Measurements from ENCODE around the gene LMBR1.
"Not testable (repeated sequence)": the region's sequence is repeated elsewhere in the genome, so short reads cannot be mapped to it uniquely, and the experiment has no call there.

The LMBR1 gene

GRCh38 chr7:156752367-156753228, 140.4 kb downstream of the LMBR1 start:
- peak; percentile 14 for DNase-seq

- DNase-seq: peak; percentile 37
These were observed 141.7 kb downstream of the LMBR1 start for GRCh38 chr7:156751319-156751718.

GRCh38 chr7:156747718-156748117, 145.3 kb downstream of the LMBR1 start:
- DNase-seq: peak; percentile 62

- DNase-seq: peak; percentile 50
These were observed 146.1 kb downstream of the LMBR1 start for GRCh38 chr7:156746891-156747290.

- DNase-seq: no peak
These were observed 153.4 kb downstream of the LMBR1 start for GRCh38 chr7:156739596-156739995.

GRCh38 chr7:156735851-156736250, 157.1 kb downstream of the LMBR1 start:
- DNase-seq: peak; percentile 73

- no peak for DNase-seq
These were observed 159.3 kb downstream of the LMBR1 start for GRCh38 chr7:156733638-156734037.

- no peak for DNase-seq
These were observed 160.8 kb downstream of the LMBR1 start for GRCh38 chr7:156732091-156732625.

- DNase-seq: no peak
These were observed 161.3 kb downstream of the LMBR1 start for GRCh38 chr7:156731651-156732050.

GRCh38 chr7:156725936-156726335, 167.0 kb downstream of the LMBR1 start:
- no peak for DNase-seq

- peak; percentile 87 for DNase-seq
These were observed 167.9 kb downstream of the LMBR1 start for GRCh38 chr7:156725073-156725472.

GRCh38 chr7:156722043-156722826, 170.7 kb downstream of the LMBR1 start:
- DNase-seq: peak; percentile 94

GRCh38 chr7:156703773-156704482, 189.1 kb downstream of the LMBR1 start:
- DNase-seq: no peak

GRCh38 chr7:156703209-156703608, 189.8 kb downstream of the LMBR1 start:
- DNase-seq: no peak

- DNase-seq: no peak
These were observed 190.6 kb downstream of the LMBR1 start for GRCh38 chr7:156702399-156702798.

GRCh38 chr7:156701787-156702186, 191.2 kb downstream of the LMBR1 start:
- not testable (repeated sequence) for DNase-seq

- DNase-seq: not testable (repeated sequence)
These were observed 194.5 kb downstream of the LMBR1 start for GRCh38 chr7:156698512-156698911.

GRCh38 chr7:156697283-156697682, 195.7 kb downstream of the LMBR1 start:
- not testable (repeated sequence) for DNase-seq

GRCh38 chr7:156693627-156694026, 199.4 kb downstream of the LMBR1 start:
- DNase-seq: no peak

- DNase-seq: no peak
These were observed 200.1 kb downstream of the LMBR1 start for GRCh38 chr7:156692849-156693248.

GRCh38 chr7:156691764-156692163, 201.2 kb downstream of the LMBR1 start:
- DNase-seq: no peak

- DNase-seq: no peak
These were observed 208.3 kb downstream of the LMBR1 start for GRCh38 chr7:156684661-156685060.

- no peak for DNase-seq
These were observed 208.7 kb downstream of the LMBR1 start for GRCh38 chr7:156684251-156684650.
